Mononuclear cell (primary cell): ENCODE measurements around the gene SUN1. TPM values are rescaled to one million over a fixed set of nuclear protein-coding genes. Genes with fewer than 3 reads are reported as not detected.
"Not testable (repeated sequence)": the region's sequence is repeated elsewhere in the genome, so short reads cannot be mapped to it uniquely, and the experiment has no call there.

ENCODE experiments used
- H3K27me3 ChIP-seq: 2 replicates; pipeline ENCODE4 v1.6.0; 2011; ENCODE audit warnings: low read length, control low read depth; ENCODE audit not compliant: insufficient read depth
- H3K4me1 ChIP-seq: 2 replicates; pipeline ENCODE4 v1.5.1; 2011; ENCODE audit warnings: mild to moderate bottlenecking, low read length, control low read depth; ENCODE audit not compliant: insufficient read depth
- H3K4me3 ChIP-seq: 2 replicates; pipeline ENCODE4 v1.5.1; 2011; ENCODE audit warnings: mild to moderate bottlenecking, low read length, moderate library complexity
- H3K9me3 ChIP-seq: 2 replicates; pipeline ENCODE4 v1.5.1; 2011; ENCODE audit warnings: low read depth, mild to moderate bottlenecking, control low read depth, low read length
- total RNA-seq: library from RNA; depleted of rRNA; stranded (reverse); fragments of >200 nt; gene quantifications from one replicate; pipeline ENCODE4 v1.2.3, GENCODE V29; 2012

The SUN1 gene
- total RNA-seq, 1 donor, result 86.3 TPM

- H3K4me3 ChIP-seq, result no peak overlapping the region
- no peaks in the 10 kb centered on the region for H3K4me1 ChIP-seq
- no peaks in the 10 kb centered on the region for H3K9me3 ChIP-seq
- no peaks in the 10 kb centered on the region for H3K27me3 ChIP-seq
Observed at GRCh38 chr7:900331-901040, 68.2 kb downstream of the SUN1 start.

GRCh38 chr7:901041-901387 is 68.7 kb downstream of the SUN1 start:
- Histone ChIP-seq H3K4me3 (no peak overlapping the region), H3K27me3 (no peaks in the 10 kb centered on the region), H3K9me3 (no peaks in the 10 kb centered on the region), H3K4me1 (no peaks in the 10 kb centered on the region)

GRCh38 chr7:901388-902154 is 69.3 kb downstream of the SUN1 start:
- Histone ChIP-seq H3K4me1 (no peaks in the 10 kb centered on the region), H3K27me3 (no peaks in the 10 kb centered on the region), H3K4me3 (no peak overlapping the region), H3K9me3 (no peaks in the 10 kb centered on the region)

GRCh38 chr7:902996-903395 is 70.7 kb downstream of the SUN1 start:
- Histone ChIP-seq H3K27me3 (no peaks in the 10 kb centered on the region), H3K4me1 (no peaks in the 10 kb centered on the region), H3K4me3 (no peak overlapping the region), H3K9me3 (no peaks in the 10 kb centered on the region)

DNA sequence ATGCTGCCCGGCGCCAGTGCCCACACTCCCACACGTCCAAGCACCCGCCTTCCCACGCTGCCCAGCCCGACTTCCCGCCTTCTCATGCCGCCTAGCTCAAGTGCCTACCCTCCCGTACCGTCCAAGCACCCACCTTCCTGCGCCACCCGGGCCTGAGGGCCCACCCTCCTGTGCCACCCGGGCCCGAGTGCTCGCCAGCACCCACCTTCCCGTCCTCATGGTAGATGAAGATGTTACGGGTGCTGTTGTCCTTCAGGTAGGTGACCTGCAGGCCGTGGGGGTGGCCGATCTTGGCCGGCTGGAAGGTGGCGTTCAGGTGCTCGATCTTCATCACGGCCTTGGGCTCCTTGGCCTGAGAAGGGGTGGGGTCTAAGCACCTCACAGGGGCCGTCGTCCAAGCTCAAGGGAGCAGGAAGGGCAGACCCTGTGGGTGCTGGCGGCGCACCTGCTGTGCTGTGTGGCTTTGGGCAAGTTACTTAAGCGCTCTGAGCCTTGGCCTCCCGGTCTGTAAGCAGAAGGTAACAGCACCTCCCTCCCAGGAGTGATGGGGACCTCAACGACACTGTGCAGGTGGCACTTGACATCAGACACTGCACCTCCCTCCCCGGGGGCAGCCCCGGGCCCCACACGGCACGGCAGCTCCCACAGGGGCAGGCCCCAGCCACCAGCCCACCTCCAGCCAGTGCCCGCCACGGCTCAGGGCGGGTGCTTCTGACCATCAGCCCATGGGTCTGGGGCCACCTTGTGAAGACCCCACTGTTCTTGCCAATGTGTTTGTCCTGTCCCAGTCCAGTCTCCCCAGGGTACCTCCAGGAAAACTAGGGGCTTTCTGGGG is 71.9 kb downstream of the SUN1 start:
- peaks cover 5% of the 10 kb centered on the region for H3K4me1 ChIP-seq

GRCh38 chr7:904847-905246 is 72.6 kb downstream of the SUN1 start:
- H3K4me3 ChIP-seq, result no peak overlapping the region
- no peaks in the 10 kb centered on the region for H3K9me3 ChIP-seq
- no peaks in the 10 kb centered on the region for H3K27me3 ChIP-seq
- H3K4me1 ChIP-seq, result peaks cover 12% of the 10 kb centered on the region

More for the DNA sequence above, 71.9 kb downstream of the SUN1 start:
- H3K4me3 ChIP-seq, result no peak overlapping the region
- H3K27me3 ChIP-seq, result no peaks in the 10 kb centered on the region
- no peaks in the 10 kb centered on the region for H3K9me3 ChIP-seq

DNA sequence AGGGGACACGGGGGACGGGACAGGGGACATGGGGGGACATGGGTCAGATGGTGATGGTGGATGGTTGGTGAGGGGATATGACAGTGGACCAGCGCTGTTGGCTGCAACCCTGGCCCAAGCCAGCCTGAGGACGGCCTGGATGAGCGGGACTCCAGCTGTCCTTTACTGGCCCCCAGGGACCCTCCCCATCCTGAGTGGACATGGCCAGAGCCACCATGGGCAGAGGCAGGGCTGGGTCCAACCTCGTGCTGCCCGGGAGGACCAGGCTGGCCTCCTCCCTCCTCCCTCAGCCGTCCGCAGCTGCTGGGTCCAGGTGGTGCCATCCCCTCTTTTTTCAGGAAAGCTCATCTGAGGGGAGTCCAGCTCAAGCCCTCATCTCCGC is 74.5 kb downstream of the SUN1 start:
- Histone ChIP-seq H3K27me3 (no peaks in the 10 kb centered on the region), H3K4me3 (no peak overlapping the region), H3K9me3 (no peaks in the 10 kb centered on the region), H3K4me1 (peaks cover 25% of the 10 kb centered on the region)

GRCh38 chr7:907158-907980 is 75.1 kb downstream of the SUN1 start:
- no peaks in the 10 kb centered on the region for H3K27me3 ChIP-seq
- H3K9me3 ChIP-seq, result no peaks in the 10 kb centered on the region
- H3K4me3 ChIP-seq, result no peak overlapping the region
- peaks cover 25% of the 10 kb centered on the region for H3K4me1 ChIP-seq

DNA sequence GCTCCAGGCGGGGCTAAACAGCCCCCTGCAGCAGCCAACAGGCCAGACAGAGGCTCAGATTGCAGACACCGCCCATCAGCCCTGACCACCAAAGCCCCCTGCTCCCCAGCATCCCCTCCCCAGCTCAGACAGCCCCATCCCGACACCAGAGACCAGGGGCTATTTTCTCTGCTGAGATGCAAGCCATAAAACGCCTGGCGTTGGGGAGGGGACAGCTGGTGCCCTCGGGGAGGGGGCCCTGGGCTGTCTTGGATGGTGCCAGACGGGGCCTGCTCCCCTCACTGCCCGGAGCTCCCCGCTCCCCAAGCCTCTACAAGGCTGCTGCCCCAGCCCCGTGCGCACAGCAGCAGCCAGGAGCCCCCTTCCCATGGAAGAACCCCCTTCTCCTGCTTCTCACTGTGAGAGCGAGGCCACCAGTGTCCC is 75.9 kb downstream of the SUN1 start:
- H3K4me1 ChIP-seq, result peaks cover 31% of the 10 kb centered on the region
- H3K27me3 ChIP-seq, result no peaks in the 10 kb centered on the region
- no peak overlapping the region for H3K4me3 ChIP-seq
- no peaks in the 10 kb centered on the region for H3K9me3 ChIP-seq

- not testable (repeated sequence) for H3K27me3 ChIP-seq, H3K4me3 ChIP-seq, H3K9me3 ChIP-seq
- peaks cover 31% of the 10 kb centered on the region for H3K4me1 ChIP-seq
Observed at GRCh38 chr7:908591-909357, 76.5 kb downstream of the SUN1 start.

DNA sequence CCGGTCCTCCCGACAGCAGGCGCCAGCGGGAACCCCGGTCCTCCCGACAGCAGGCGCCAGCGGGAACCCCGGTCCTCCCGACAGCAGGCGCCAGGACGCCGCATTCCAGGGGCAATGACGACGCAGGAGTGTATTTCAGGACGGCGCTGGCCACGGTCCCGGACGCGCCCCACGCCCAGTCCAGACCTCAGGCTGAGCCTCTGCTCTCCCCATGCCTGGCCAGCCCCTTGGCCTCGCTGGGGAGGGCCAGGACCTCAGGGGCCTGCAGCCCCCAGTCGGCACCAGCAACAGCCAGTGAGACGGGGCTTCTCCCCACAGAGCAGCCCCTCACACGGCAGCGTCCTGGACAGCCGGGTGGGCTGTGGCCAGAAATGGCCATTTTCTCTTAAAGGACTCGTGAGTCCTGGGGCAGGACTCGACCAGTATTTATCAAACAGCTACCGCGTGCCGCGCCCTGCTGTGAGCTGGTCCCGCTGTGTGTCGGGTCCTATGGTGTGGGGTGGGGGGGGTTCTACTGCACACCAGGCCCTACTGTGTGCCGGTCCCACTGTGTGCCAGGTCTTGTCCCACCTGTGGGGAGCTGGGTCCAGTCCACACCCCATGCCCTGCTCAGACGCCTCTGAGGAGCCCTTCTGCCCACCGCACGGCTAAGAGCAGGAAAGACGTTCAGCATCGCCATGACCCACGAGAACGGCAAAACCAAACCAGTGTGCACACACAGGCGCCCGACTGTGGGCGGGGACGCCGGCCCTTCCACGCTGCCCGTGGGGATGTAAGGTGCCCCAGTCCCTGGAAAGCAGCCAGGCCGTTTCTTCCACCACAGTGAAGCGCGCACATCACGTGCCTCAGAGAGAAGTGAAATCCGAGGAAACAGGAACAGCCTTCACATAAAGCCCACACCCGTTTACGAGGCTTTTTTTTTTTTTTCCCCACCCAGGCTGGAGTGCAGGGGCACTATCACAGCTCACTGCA is 77.4 kb downstream of the SUN1 start:
- H3K27me3 ChIP-seq, result no peaks in the 10 kb centered on the region
- no peaks in the 10 kb centered on the region for H3K9me3 ChIP-seq
- H3K4me3 ChIP-seq, result peak overlapping the region; percentile 25
- peaks cover 39% of the 10 kb centered on the region for H3K4me1 ChIP-seq

DNA sequence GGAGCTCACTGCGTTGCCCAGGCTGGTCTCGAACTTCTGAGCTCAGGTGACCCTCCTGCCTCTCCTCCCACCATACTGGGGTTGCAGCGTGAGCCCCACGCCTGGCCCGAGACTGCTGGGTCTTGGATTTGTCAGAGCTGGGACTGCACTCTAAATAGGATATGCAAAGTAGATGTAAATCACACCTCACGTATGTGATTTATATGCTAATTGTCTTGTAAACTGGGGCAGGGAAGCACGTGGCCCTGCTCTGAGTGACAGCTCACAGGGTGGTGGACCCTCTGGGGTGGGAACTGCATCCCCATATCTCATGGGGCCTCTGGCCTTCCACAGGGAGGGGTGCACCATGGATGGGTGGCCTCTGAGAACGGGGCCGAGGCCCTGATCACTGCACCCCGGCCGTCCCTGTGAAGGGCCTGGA is 78.2 kb downstream of the SUN1 start:
- H3K27me3 ChIP-seq, result no peaks in the 10 kb centered on the region
- no peaks in the 10 kb centered on the region for H3K9me3 ChIP-seq
- no peak overlapping the region for H3K4me3 ChIP-seq
- peaks cover 39% of the 10 kb centered on the region for H3K4me1 ChIP-seq

DNA sequence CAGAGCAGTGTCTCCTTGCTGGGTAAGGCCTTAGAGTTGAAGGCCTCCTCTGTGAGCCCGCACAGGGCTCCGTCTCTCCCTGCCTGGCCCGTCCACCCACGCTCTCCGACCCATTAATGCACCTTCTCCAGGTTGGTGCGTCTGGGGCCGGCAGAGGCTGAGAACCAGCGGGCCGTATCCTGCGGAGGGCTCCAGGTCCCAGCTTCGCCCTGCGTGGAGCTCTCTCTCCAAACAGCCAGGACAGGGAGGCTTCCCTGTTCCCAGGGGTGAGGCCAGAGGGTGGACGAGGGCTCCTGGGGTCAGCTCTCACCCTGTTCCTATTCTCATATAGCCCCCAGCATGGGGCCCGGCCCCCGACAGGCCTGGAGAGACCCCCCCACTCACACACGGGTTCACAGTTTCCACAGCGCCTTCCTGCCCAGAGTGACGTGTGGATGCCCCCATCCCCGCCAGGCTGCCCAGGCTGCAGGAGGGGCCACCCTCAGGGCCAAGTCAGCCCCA is 78.7 kb downstream of the SUN1 start:
- Histone ChIP-seq H3K27me3 (no peaks in the 10 kb centered on the region), H3K4me1 (peaks cover 39% of the 10 kb centered on the region), H3K9me3 (no peaks in the 10 kb centered on the region), H3K4me3 (no peak overlapping the region)
